Smooth muscle cell of the coronary artery (primary cell): Measurements from ENCODE around the gene JUNB. TPM values are rescaled to one million over a fixed set of nuclear protein-coding genes. Genes with fewer than 3 reads are reported as not detected.

Experiments used
- total RNA-seq: library from RNA; depleted of rRNA; stranded (reverse); fragments of >200 nt; gene quantifications from 2 replicates; pipeline ENCODE4 v1.2.3, GENCODE V29; 2014; ENCODE audit warnings: low replicate concordance

Gene JUNB
- total RNA-seq: 33.2 and 138 TPM in 2 replicates

DNA sequence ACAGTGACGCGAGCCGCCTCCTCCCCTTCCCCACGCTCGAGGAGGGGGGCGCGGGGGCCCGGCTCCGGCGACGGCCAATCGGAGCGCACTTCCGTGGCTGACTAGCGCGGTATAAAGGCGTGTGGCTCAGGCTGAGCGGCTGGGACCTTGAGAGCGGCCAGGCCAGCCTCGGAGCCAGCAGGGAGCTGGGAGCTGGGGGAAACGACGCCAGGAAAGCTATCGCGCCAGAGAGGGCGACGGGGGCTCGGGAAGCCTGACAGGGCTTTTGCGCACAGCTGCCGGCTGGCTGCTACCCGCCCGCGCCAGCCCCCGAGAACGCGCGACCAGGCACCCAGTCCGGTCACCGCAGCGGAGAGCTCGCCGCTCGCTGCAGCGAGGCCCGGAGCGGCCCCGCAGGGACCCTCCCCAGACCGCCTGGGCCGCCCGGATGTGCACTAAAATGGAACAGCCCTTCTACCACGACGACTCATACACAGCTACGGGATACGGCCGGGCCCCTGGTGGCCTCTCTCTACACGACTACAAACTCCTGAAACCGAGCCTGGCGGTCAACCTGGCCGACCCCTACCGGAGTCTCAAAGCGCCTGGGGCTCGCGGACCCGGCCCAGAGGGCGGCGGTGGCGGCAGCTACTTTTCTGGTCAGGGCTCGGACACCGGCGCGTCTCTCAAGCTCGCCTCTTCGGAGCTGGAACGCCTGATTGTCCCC is at the start of gene JUNB:
Gene JUNB, plus strand, starts transcription at position 142 of the 706 bp plus-strand sequence. Its CDS starts 286 bp downstream, at position 428.

DNA sequence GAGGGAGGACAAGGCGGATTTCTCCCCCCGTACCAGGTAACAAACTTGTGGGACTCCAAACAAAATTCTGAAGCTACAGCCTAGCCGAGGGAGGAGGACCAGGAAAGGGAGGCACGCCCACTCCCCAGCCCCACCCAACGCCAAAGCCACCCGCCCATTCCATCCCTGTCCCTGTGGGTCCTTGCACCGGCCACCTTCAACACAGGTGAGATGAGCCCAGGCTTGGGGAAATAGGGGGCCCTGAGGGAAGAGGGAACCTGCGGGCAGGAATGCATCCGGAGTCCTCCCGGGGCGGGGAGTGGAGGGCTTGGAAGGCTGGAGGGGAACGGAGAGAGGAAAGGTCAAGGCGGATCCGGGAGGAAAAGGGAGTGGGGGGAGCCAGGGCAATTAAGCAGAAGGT is 39.7 kb upstream of the JUNB start, which contains the start of gene BEST2:
Gene BEST2, plus strand, starts transcription at position 157 of the 400 bp plus-strand sequence. CDS start 802 bp downstream, outside the sequence.

DNA sequence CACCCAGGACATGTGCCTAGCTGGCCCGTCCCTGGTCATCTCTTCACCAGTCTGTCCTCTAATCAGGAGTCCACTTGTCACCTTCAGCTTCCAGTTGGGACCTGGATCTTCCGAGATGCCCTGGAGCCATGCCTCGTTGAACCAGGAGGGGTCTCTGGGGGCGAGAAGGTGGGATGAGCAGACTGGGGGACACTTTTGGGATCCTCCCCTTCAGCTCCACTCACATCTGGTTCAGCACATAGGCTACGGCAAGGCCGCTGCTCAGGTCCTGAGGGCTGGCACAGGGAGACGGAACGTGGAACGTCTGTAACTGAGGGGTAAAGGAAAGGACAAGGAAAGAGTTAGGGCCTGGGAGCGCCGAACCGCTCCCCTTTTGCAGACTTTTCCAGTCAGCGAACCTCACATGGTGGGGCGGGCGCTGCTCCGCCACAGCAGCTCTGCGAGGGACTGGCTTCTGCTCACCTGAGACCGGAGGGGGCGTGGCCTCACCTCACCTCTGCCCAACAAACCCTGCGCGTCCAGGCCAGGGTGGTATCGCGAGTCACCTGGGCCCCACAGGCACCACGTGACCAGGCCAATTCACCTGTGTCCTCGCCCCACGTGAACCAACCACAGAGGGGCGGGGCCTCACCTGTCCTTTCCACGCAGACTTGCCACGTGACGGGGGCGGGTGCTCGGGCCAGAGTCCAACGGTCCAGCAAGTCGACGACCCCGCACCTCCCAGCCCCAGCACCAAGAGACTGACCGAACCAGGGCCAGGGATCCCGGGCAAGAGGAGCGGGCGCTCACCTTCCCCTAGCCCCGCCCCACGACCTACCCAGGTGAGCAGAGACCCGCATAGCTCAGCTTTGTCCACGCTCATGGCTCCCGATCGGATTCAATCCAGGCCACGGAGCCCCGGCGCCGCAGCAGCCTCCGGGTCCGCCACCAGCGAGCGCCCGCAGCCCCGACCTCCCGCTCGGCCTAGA is 16.4 kb upstream of the JUNB start, which contains the start of gene HOOK2:
Gene HOOK2, minus strand, starts transcription at position 965 of the 968 bp plus-strand sequence. Its CDS starts 103 bp downstream, at position 862.

DNA sequence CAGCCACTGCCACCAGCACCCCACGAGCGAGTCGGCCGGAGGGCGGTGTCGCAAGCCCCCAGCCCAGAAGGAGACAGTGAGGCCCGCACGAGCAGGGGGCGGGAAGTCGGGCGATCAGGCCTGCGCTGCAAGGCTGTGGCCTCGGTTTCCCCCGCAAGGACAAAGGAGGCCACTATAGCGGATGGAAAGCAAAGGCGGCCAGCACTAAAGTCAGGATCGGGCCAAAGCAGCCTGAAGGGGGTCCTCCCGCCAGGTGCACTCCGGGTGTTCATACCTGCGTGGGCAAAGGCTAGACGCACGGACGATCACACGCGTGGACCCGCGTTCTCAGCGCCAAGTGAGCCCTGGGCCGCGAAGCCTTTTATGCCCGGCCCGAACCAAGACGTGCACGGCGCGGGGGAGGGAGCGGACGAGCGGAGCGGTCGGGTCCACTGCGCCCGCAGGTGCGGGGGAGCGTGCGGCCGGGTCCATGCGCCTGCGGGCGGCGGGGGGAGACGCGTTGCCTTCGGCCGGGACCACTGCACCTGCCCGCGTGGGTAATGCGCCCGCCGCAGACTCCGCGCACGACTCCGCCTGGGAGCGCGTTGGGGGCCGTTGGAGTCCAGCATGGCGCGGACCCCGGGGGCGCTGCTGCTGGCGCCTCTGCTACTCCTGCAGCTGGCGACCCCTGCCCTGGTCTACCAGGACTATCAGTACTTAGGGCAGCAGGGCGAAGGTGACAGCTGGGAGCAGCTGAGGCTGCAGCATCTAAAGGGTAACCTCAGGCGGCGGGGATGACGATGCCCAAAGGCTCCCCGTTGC is 10.4 kb downstream of the JUNB start, which contains the start of the genes PRDX2 and THSD8:
Gene PRDX2, minus strand, starts transcription at position 335 of the 801 bp plus-strand sequence. CDS start 539 bp downstream, outside the sequence.
Gene THSD8, plus strand, starts transcription at position 604 of the 801 bp plus-strand sequence. Its CDS starts 3 bp downstream, at position 607.

DNA sequence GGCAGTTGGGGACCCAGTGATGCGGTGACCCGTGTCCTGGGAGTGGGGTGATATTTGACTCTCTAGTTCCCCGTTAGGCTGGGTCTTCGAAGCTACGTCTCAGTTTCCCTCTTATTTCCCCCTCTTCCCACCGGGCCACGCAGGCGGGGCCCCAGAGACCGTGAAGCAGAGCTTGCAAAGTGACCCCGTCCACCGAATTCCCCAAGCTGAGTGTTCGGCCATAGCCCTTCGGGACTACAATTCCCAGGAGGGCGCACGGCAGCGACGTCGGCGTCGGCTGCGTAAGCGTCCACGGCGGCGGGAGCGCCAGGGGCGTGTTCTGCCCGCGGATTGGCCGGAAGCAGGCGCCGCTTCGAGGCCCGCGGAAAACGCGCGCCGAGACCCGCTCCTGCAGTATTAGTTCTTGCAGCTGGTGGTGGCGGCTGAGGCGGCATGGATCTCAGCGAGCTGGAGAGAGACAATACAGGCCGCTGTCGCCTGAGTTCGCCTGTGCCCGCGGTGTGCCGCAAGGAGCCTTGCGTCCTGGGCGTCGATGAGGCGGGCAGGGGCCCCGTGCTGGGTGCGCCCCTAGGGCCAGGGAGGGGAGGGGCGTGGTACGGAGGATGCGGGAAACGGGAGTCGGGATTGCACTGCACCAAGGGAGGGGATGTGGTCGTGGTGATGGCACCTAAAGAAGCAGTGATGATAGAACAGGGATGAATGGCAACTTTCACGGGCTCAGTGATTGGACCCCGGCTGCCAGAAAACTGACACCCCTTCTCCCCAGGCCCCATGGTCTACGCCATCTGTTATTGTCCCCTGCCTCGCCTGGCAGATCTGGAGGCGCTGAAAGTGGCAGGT is 15.2 kb downstream of the JUNB start, which contains the start of gene RNASEH2A:
Gene RNASEH2A, plus strand, starts transcription at position 343 of the 840 bp plus-strand sequence. Its CDS starts 90 bp downstream, at position 433.

DNA sequence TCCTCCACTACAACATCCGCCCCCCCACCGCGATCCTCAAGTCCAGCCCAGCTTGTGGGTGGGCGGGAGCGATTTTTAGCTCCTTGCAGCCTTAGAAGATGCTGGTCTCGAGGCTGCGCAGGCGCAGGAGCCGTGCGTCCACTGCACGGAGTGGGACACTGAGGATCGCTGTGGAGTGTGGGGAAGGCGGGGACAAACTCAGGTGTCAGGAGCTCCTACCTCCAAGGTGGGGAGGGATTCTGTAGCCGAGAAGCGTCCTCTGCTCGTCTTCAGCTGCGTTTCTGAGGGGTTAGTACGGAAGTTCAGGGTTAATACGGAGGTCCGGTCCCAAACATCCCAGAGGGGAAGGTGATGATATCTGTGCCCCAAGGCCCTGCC is 43.3 kb downstream of the JUNB start, which contains the start of gene RTBDN:
Gene RTBDN, minus strand, starts transcription at position 14 of the 378 bp plus-strand sequence. CDS start 4,600 bp downstream, outside the sequence.

DNA sequence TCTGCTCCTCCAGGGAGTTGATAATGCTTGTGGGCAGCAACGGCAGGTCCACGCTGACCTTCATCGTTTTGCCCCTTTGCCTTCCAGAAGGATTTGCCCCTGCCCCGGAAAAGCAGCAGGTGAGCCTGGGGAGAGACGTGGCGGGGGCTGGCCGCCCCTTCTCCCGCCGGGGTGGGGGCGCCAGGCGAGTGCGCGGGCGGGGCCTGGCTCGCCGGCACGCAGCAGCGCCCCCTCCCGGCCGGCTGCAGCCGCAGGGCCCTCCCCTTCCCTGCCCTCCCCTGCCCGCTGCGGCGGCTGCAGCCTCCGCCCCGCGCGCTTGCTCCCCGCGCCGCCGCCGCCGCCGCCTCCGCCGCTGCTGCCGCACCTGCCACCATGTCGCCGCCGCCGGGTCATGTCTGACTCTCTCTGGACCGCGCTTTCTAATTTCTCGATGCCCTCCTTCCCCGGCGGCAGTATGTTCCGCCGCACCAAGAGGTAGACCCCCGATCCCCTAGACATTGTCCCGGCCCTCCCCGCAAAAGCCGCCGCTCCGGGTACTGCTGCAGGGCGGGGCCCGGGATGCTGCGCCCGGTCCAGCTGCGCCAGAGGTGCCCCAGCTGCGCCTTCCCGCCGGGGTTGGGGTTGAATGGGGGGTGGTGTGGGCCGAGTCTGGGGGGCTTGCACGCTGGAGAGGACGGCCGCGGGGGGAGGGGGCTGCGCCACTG is 47.0 kb downstream of the JUNB start, which contains the start of gene MAST1:
Gene MAST1, plus strand, starts transcription at position 334 of the 704 bp plus-strand sequence. Its CDS starts 58 bp downstream, at position 392.

Other genes with a start within 250 kb of the JUNB start
- gene ZNF564, start 240.0 kb upstream of the JUNB start, total RNA-seq: 4.0 and 9.5 TPM in 2 replicates
- 6.4 and 6.8 TPM in 2 replicates for gene ZNF490, start 180.7 kb upstream of the JUNB start, total RNA-seq
- gene ZNF791, start 180.6 kb upstream of the JUNB start, total RNA-seq: 6.1 and 8.9 TPM in 2 replicates
- gene MAN2B1, start 124.7 kb upstream of the JUNB start, total RNA-seq: 29.1 and 32.4 TPM in 2 replicates
- 11.0 and 13.0 TPM in 2 replicates for gene WDR83, start 124.7 kb upstream of the JUNB start, total RNA-seq
- 57.6 and 65.5 TPM in 2 replicates for gene DHPS, start 109.6 kb upstream of the JUNB start, total RNA-seq
- gene GNG14, start 103.5 kb upstream of the JUNB start, total RNA-seq: not detected in 2 replicates
- gene FBXW9, start 94.9 kb upstream of the JUNB start, total RNA-seq: 2.8 and 8.0 TPM in 2 replicates
- gene TNPO2, start 67.6 kb upstream of the JUNB start, total RNA-seq: 26.8 and 65.9 TPM in 2 replicates
- gene TRIR, start 56.8 kb upstream of the JUNB start, total RNA-seq: 133 and 152 TPM in 2 replicates
- 107 and 190 TPM in 2 replicates for gene GET3, start 54.0 kb upstream of the JUNB start, total RNA-seq
- not detected in 2 replicates for gene BEST2, start 39.7 kb upstream of the JUNB start, total RNA-seq
- 15.7 and 18.7 TPM in 2 replicates for gene HOOK2, start 15.9 kb upstream of the JUNB start, total RNA-seq
- gene PRDX2, start 10.3 kb downstream of the JUNB start, total RNA-seq: 169 and 248 TPM in 2 replicates
- gene THSD8, start 10.6 kb downstream of the JUNB start, total RNA-seq: 0.30 TPM in 1 of 2 replicates, not detected in the other
- gene RNASEH2A, start 15.1 kb downstream of the JUNB start, total RNA-seq: 9.7 and 15.9 TPM in 2 replicates
- not detected in 2 replicates for gene RTBDN, start 43.1 kb downstream of the JUNB start, total RNA-seq
- 0.35 TPM in 1 of 2 replicates, not detected in the other for gene MAST1, start 47.0 kb downstream of the JUNB start, total RNA-seq
- 25.7 and 31.3 TPM in 2 replicates for gene DNASE2, start 90.0 kb downstream of the JUNB start, total RNA-seq
- 0.12 TPM in 1 of 2 replicates, not detected in the other for gene KLF1, start 95.7 kb downstream of the JUNB start, total RNA-seq
- gene GCDH, start 99.7 kb downstream of the JUNB start, total RNA-seq: 13.3 and 19.8 TPM in 2 replicates
- 0.08 TPM in 1 of 2 replicates, not detected in the other for gene SYCE2, start 127.8 kb downstream of the JUNB start, total RNA-seq
- gene FARSA, start 142.2 kb downstream of the JUNB start, total RNA-seq: 38.4 and 44.9 TPM in 2 replicates
- gene CALR, start 147.1 kb downstream of the JUNB start, total RNA-seq: 1,958 and 2,935 TPM in 2 replicates
- gene RAD23A, start 154.4 kb downstream of the JUNB start, total RNA-seq: 53.6 and 59.7 TPM in 2 replicates
- gene GADD45GIP1, start 165.7 kb downstream of the JUNB start, total RNA-seq: 21.4 and 38.0 TPM in 2 replicates
- gene DAND5, start 178.1 kb downstream of the JUNB start, total RNA-seq: 0.08 TPM in 1 of 2 replicates, not detected in the other
- 42.4 and 45.6 TPM in 2 replicates for gene NFIX, start 204.0 kb downstream of the JUNB start, total RNA-seq